ENCODE data around the gene ACTL8. TPM values are rescaled to one million over a fixed set of nuclear protein-coding genes. Genes with fewer than 3 reads are reported as not detected.

The ACTL8 gene
- total and polyA plus RNA-seq, 2 experiments from 2014 or later: 0.38 to 0.71 TPM

DNA sequence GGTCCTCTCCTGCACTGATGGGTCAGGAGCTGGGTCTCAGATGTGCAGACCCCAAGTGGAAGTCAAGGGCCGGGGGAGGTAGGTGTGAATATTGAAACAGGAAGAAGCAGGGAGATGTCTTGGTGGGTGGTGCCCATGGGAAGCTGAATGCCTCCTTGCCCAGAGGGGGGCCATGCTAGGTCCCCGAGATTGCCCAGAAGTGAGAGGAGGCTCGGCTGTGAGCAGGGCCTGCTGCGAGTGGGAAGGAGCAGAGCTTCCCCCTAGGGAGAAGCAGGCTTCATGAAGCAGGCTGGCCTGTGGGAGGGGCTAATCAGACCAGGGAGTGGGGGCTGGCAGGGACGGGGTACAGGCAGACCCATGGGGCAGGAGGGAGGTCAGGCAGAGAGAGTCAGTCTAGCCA lies 87.6 kb downstream of the ACTL8 start:
- no peaks in the 10 kb centered on the region for H3K27me3 ChIP-seq (ENCODE audit: insufficient read depth)
- no peaks in the 10 kb centered on the region for H3K79me2 ChIP-seq (replicated peaks; ENCODE audit: insufficient read depth)
- ATAC-seq (no peak; the same call in 2 of the 3 replicates), DNase-seq (ENCODE audit: low spot score) (no peak)
- no peaks in the 10 kb centered on the region for H3K36me3 Mint-ChIP-seq (ENCODE audit: low read depth)
- H3F3A ChIP-seq (replicated peaks; ENCODE audit: low read depth): no peaks in the 10 kb centered on the region
- H3K4me2 ChIP-seq: no peak overlapping the region
- H3K4me3 ChIP-seq: no peak overlapping the region
- no peak overlapping the region for H3K27ac Mint-ChIP-seq
- no peak overlapping the region for H3K27ac ChIP-seq (ENCODE audit: low read depth)
- no peaks in the 10 kb centered on the region for H3K4me1 ChIP-seq (ENCODE audit: insufficient read depth)
- H4K20me1 ChIP-seq (replicated peaks; ENCODE audit: insufficient read depth): no peaks in the 10 kb centered on the region
- H3K27me3 Mint-ChIP-seq (ENCODE audit: insufficient read depth, low read depth, poor library complexity): peaks cover 8% of the 10 kb centered on the region
- H2AFZ ChIP-seq: no peak overlapping the region
- H3K36me3 ChIP-seq (ENCODE audit: insufficient read depth): no peaks in the 10 kb centered on the region
- H3K9me3 Mint-ChIP-seq: no peaks in the 10 kb centered on the region
- H3K4me1 Mint-ChIP-seq: no peaks in the 10 kb centered on the region
- H3K4me3 Mint-ChIP-seq: no peak overlapping the region
- H3K9me2 ChIP-seq (ENCODE audit: insufficient read depth): no peaks in the 10 kb centered on the region
- TF ChIP-seq EZH2 (IDR thresholded peaks at IDR 0.05; ENCODE audit: low read depth, unreplicated experiment) (no peak), ZNF114 (CRISPR knock-in tag; IDR thresholded peaks at IDR 0.05) (no peak), JUNB (IDR thresholded peaks at IDR 0.05; ENCODE audit: unreplicated experiment) (no peak)
- TF ChIP-seq, protein P1, sequence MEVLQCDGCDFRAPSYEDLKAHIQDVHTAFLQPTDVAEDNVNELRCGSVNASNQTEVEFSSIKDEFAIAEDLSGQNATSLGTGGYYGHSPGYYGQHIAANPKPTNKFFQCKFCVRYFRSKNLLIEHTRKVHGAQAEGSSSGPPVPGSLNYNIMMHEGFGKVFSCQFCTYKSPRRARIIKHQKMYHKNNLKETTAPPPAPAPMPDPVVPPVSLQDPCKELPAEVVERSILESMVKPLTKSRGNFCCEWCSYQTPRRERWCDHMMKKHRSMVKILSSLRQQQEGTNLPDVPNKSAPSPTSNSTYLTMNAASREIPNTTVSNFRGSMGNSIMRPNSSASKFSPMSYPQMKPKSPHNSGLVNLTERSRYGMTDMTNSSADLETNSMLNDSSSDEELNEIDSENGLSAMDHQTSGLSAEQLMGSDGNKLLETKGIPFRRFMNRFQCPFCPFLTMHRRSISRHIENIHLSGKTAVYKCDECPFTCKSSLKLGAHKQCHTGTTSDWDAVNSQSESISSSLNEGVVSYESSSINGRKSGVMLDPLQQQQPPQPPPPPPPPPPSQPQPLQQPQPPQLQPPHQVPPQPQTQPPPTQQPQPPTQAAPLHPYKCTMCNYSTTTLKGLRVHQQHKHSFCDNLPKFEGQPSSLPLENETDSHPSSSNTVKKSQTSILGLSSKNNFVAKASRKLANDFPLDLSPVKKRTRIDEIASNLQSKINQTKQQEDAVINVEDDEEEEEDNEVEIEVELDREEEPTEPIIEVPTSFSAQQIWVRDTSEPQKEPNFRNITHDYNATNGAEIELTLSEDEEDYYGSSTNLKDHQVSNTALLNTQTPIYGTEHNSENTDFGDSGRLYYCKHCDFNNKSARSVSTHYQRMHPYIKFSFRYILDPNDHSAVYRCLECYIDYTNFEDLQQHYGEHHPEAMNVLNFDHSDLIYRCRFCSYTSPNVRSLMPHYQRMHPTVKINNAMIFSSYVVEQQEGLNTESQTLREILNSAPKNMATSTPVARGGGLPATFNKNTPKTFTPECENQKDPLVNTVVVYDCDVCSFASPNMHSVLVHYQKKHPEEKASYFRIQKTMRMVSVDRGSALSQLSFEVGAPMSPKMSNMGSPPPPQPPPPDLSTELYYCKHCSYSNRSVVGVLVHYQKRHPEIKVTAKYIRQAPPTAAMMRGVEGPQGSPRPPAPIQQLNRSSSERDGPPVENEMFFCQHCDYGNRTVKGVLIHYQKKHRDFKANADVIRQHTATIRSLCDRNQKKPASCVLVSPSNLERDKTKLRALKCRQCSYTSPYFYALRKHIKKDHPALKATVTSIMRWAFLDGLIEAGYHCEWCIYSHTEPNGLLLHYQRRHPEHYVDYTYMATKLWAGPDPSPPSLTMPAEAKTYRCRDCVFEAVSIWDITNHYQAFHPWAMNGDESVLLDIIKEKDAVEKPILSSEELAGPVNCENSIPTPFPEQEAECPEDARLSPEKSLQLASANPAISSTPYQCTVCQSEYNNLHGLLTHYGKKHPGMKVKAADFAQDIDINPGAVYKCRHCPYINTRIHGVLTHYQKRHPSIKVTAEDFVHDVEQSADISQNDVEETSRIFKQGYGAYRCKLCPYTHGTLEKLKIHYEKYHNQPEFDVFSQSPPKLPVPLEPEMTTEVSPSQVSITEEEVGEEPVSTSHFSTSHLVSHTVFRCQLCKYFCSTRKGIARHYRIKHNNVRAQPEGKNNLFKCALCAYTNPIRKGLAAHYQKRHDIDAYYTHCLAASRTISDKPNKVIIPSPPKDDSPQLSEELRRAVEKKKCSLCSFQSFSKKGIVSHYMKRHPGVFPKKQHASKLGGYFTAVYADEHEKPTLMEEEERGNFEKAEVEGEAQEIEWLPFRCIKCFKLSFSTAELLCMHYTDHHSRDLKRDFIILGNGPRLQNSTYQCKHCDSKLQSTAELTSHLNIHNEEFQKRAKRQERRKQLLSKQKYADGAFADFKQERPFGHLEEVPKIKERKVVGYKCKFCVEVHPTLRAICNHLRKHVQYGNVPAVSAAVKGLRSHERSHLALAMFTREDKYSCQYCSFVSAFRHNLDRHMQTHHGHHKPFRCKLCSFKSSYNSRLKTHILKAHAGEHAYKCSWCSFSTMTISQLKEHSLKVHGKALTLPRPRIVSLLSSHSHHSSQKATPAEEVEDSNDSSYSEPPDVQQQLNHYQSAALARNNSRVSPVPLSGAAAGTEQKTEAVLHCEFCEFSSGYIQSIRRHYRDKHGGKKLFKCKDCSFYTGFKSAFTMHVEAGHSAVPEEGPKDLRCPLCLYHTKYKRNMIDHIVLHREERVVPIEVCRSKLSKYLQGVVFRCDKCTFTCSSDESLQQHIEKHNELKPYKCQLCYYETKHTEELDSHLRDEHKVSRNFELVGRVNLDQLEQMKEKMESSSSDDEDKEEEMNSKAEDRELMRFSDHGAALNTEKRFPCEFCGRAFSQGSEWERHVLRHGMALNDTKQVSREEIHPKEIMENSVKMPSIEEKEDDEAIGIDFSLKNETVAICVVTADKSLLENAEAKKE (CRISPR knock-in tag; IDR thresholded peaks at IDR 0.05): no peak

DNA sequence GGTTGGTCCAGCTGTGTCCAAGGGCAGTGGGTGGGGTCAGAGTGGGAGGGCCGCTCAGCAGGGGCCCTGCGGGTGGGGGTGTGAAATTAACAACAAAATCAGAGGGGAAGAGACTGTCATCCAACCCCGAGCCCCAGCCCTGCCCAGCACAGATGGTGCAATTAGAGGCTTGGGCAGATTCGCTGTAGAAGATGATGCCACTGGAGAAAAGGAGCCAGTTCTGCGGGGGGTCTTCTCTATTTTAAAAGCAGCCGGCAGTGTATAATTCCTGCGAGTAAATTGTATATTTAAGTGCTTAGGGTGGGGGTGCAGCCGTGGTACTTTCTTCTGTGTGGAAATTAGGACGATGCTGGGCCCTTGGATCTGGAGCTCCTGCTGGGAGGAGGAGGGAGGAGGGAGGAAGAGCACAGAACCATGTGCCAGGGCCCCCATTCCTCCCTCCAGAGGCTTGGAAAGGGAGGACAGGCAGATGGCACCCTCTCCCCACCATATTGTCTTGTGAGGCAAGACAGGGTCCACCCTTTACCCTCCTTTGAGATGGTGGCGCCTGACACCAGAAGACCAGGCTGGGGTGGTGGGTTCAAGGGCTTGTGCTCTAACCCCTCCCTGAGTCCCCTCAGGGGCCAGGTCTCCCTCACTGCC lies 89.2 kb downstream of the ACTL8 start:
- Histone ChIP-seq H4K20me1 (replicated peaks; ENCODE audit: insufficient read depth) (no peaks in the 10 kb centered on the region), H3K4me1 (ENCODE audit: insufficient read depth) (no peaks in the 10 kb centered on the region), H3K4me2 (no peak overlapping the region), H3K36me3 (ENCODE audit: insufficient read depth) (no peaks in the 10 kb centered on the region), H3K4me3 (no peak overlapping the region), H3K79me2 (replicated peaks; ENCODE audit: insufficient read depth) (no peaks in the 10 kb centered on the region), H3F3A (replicated peaks; ENCODE audit: low read depth) (no peaks in the 10 kb centered on the region), H3K27ac (ENCODE audit: low read depth) (no peak overlapping the region), H2AFZ (no peak overlapping the region), H3K27me3 (ENCODE audit: insufficient read depth) (no peaks in the 10 kb centered on the region), H3K9me2 (ENCODE audit: insufficient read depth) (no peaks in the 10 kb centered on the region)
- Mint-ChIP-seq H3K36me3 (ENCODE audit: low read depth) (no peaks in the 10 kb centered on the region), H3K27ac (no peak overlapping the region), H3K9me3 (no peaks in the 10 kb centered on the region), H3K4me3 (no peak overlapping the region), H3K27me3 (ENCODE audit: insufficient read depth, low read depth, poor library complexity) (peaks cover 5% of the 10 kb centered on the region), H3K4me1 (no peaks in the 10 kb centered on the region)
- TF ChIP-seq, protein P2, sequence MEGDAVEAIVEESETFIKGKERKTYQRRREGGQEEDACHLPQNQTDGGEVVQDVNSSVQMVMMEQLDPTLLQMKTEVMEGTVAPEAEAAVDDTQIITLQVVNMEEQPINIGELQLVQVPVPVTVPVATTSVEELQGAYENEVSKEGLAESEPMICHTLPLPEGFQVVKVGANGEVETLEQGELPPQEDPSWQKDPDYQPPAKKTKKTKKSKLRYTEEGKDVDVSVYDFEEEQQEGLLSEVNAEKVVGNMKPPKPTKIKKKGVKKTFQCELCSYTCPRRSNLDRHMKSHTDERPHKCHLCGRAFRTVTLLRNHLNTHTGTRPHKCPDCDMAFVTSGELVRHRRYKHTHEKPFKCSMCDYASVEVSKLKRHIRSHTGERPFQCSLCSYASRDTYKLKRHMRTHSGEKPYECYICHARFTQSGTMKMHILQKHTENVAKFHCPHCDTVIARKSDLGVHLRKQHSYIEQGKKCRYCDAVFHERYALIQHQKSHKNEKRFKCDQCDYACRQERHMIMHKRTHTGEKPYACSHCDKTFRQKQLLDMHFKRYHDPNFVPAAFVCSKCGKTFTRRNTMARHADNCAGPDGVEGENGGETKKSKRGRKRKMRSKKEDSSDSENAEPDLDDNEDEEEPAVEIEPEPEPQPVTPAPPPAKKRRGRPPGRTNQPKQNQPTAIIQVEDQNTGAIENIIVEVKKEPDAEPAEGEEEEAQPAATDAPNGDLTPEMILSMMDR (conservative IDR thresholded peaks at IDR 0.05; ENCODE audit: low read depth in 2 of 2): 0 out of 4 replicates have a peak, but pooled peaks of 1 of the 2 experiments have one; percentile 18
- TF ChIP-seq, protein P3, sequence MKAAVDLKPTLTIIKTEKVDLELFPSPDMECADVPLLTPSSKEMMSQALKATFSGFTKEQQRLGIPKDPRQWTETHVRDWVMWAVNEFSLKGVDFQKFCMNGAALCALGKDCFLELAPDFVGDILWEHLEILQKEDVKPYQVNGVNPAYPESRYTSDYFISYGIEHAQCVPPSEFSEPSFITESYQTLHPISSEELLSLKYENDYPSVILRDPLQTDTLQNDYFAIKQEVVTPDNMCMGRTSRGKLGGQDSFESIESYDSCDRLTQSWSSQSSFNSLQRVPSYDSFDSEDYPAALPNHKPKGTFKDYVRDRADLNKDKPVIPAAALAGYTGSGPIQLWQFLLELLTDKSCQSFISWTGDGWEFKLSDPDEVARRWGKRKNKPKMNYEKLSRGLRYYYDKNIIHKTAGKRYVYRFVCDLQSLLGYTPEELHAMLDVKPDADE (IDR thresholded peaks at IDR 0.05): no peak
- DNase-seq (ENCODE audit: low spot score) (no peak), ATAC-seq (no peak)
